ENCODE results near the gene TPGS1. TPM values are rescaled to one million over a fixed set of nuclear protein-coding genes. Genes with fewer than 3 reads are reported as not detected.

The TPGS1 gene
- total and polyA plus RNA-seq, 2 donors (not counting 3 experiments of a cell fraction or from before 2014, with no cell fraction given) = 20.9 to 24.7 TPM

GRCh38 chr19:488505-489417 lies 18.5 kb upstream of the TPGS1 start:
- peak overlapping the region; percentile 92 for H3K27ac ChIP-seq (ENCODE audit: insufficient read depth, low read depth, low read length)
- H3K27me3 ChIP-seq (ENCODE audit: control insufficient read depth in 2 of 2, insufficient read depth in 2 of 2, low read length in 2 of 2) = no peaks in the 10 kb centered on the region
- no peaks in the 10 kb centered on the region for H3K9me3 ChIP-seq (replicated peaks; ENCODE audit: control insufficient read depth, insufficient read depth, low read length)
- H3K4me1 ChIP-seq (ENCODE audit: control insufficient read depth, extremely low read depth, insufficient read depth, low read length) = peaks cover 7% of the 10 kb centered on the region
- dilution Hi-C loops (cut with MboI; ENCODE audit: extremely low pct_ligation_motif_present, low sequenced_read_pairs) = no loop called here
- no peaks in the 10 kb centered on the region for H4K20me1 ChIP-seq (replicated peaks; ENCODE audit: control insufficient read depth, extremely low read depth, insufficient read depth, low read length)
- TF ChIP-seq GATA2 (IDR thresholded peaks at IDR 0.05; ENCODE audit: insufficient read depth, insufficient read length, low read depth, low read length) (no peak), FOS (IDR thresholded peaks at IDR 0.05; ENCODE audit: borderline replicate concordance, insufficient read depth, low read length) (no peak), CTCF (IDR thresholded peaks at IDR 0.05; ENCODE audit: extremely low read depth in 1 of 2, insufficient read depth in 1 of 2, low read depth in 1 of 2, low read length in 2 of 2) (no peak), MYC (IDR thresholded peaks at IDR 0.05; ENCODE audit: low read depth, low read length) (no peak), MAX (IDR thresholded peaks at IDR 0.05; ENCODE audit: insufficient read depth, insufficient read length) (no peak), EZH2 (IDR thresholded peaks at IDR 0.05; ENCODE audit: borderline replicate concordance, low read depth, low read length, severe bottlenecking) (no peak), JUN (IDR thresholded peaks at IDR 0.05; ENCODE audit: borderline replicate concordance, insufficient read depth, insufficient read length, low read depth) (no peak), POLR2A (IDR thresholded peaks at IDR 0.05; ENCODE audit: low read depth, low read length) (peak; percentile 87), POLR2AphosphoS5 (IDR thresholded peaks at IDR 0.05; ENCODE audit: insufficient read depth, low read depth, low read length) (peak; percentile 97)
- H2AFZ ChIP-seq (ENCODE audit: low read depth, low read length) = peak overlapping the region; percentile 74
- ChIA-PET POLR2A (interaction anchor here (0.8 kb wide), 1 partner anchor 179 kb away, joined by 3 read pairs; no protein-coding TSS in a partner anchor), CTCF (interaction anchor here (1.0 to 1.4 kb wide), 2 partner anchors 18 to 22 kb away, joined by 7 to 10 read pairs; no protein-coding TSS in a partner anchor)
- peak overlapping the region; percentile 52 for H3K4me2 ChIP-seq (ENCODE audit: insufficient read depth, low read length)
- no peaks in the 10 kb centered on the region for H3K9me1 ChIP-seq (replicated peaks; ENCODE audit: control insufficient read depth, extremely low read depth, insufficient read depth, low read length)
- H3K36me3 ChIP-seq (ENCODE audit: control insufficient read depth in 2 of 2, extremely low read depth in 1 of 2, insufficient read depth in 2 of 2, low read length in 2 of 2) = no peaks in the 10 kb centered on the region
- H3K79me2 ChIP-seq (ENCODE audit: control insufficient read depth, insufficient read depth, low read length) = no peaks in the 10 kb centered on the region
- DNase-seq (ENCODE audit: low read depth, low spot score) (peak; percentile 94), FAIRE-seq (peak; percentile 89)
- TSS peak; percentile 75 for BruUV-seq (replicated peaks)
- intact Hi-C loops (cut with micrococcal nuclease) = loop anchor here (1.0 to 10.0 kb wide), 3 partner anchors 19 to 146 kb away; partner anchors contain the start of genes MIER2 and TPGS1
- H3K4me3 ChIP-seq (replicated peaks in 1 of 3; ENCODE audit: insufficient read depth in 1 of 3, low read depth in 1 of 3, low read length in 3 of 3) = peak overlapping the region; percentile 53 to 77 (median 65)
- peak overlapping the region; percentile 94 for H3K9ac ChIP-seq (replicated peaks; ENCODE audit: extremely low read depth, insufficient read depth, low read length)

Data from endothelial cell of umbilical vein (primary cell).